Nephron progenitor cell (in vitro differentiated cells): ENCODE results near the gene PRPSAP2.

ENCODE experiments used
- DNase-seq: peaks from one replicate; pipeline ENCODE4 v3.0.0; 2021
- H3K27ac Mint-ChIP-seq: 2 replicates; pipeline ENCODE4 v1.8.0; 2021; ENCODE audit warnings: mild to moderate bottlenecking, moderate library complexity, mixed read lengths
- H3K27me3 Mint-ChIP-seq: 2 replicates; pipeline ENCODE4 v1.8.0; 2021; ENCODE audit warnings: mild to moderate bottlenecking, low read depth, mixed read lengths; ENCODE audit not compliant: poor library complexity
- H3K36me3 Mint-ChIP-seq: 2 replicates; pipeline ENCODE4 v1.8.0; 2021; ENCODE audit warnings: low read depth, mixed read lengths
- H3K4me1 Mint-ChIP-seq: 2 replicates; pipeline ENCODE4 v1.8.0; 2021; ENCODE audit warnings: mixed read lengths
- H3K4me3 Mint-ChIP-seq: 2 replicates; pipeline ENCODE4 v1.8.0; 2021; ENCODE audit warnings: mild to moderate bottlenecking, moderate library complexity, mixed read lengths
- H3K9me3 Mint-ChIP-seq: 2 replicates; pipeline ENCODE4 v1.8.0; 2021; ENCODE audit warnings: mild to moderate bottlenecking, moderate library complexity, mixed read lengths
- TF ChIP-seq, protein P1 (sequence below): fragments of 200-600 bp; sonication (generic); IDR thresholded peaks from 2 replicates; pipeline ENCODE4 v1.5.0; 2021; ENCODE audit warnings: antibody characterized with exemption

Gene PRPSAP2

DNA sequence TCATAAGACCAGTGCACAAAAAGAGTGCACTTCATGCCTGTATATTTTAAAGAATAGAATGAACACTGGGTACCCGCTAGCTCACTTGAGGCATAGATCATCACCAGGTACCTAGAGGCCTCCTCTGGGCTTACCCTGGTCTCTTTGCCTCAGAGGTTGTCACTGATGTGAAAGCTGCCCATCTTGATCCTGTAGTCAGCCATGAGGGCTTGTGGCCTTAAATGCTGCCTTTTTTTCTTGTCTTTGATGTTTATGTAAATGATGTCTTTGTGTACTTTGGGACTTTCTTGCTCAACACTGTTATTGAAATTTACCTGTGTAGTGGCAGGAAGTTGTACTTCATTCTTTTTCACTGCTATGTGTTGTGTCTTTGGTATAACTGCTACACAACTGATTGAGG, 67.3 kb downstream of the PRPSAP2 start:
- TF ChIP-seq, protein P1, sequence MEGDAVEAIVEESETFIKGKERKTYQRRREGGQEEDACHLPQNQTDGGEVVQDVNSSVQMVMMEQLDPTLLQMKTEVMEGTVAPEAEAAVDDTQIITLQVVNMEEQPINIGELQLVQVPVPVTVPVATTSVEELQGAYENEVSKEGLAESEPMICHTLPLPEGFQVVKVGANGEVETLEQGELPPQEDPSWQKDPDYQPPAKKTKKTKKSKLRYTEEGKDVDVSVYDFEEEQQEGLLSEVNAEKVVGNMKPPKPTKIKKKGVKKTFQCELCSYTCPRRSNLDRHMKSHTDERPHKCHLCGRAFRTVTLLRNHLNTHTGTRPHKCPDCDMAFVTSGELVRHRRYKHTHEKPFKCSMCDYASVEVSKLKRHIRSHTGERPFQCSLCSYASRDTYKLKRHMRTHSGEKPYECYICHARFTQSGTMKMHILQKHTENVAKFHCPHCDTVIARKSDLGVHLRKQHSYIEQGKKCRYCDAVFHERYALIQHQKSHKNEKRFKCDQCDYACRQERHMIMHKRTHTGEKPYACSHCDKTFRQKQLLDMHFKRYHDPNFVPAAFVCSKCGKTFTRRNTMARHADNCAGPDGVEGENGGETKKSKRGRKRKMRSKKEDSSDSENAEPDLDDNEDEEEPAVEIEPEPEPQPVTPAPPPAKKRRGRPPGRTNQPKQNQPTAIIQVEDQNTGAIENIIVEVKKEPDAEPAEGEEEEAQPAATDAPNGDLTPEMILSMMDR, result no peak
- H3K27me3 Mint-ChIP-seq, result no peaks in the 10 kb centered on the region
- peaks cover 10% of the 10 kb centered on the region for H3K4me1 Mint-ChIP-seq
- no peak overlapping the region for H3K4me3 Mint-ChIP-seq
- H3K27ac Mint-ChIP-seq, result peak overlapping the region; percentile 23
- H3K36me3 Mint-ChIP-seq, result peaks cover 38% of the 10 kb centered on the region
- no peaks in the 10 kb centered on the region for H3K9me3 Mint-ChIP-seq
- no peak for DNase-seq

DNA sequence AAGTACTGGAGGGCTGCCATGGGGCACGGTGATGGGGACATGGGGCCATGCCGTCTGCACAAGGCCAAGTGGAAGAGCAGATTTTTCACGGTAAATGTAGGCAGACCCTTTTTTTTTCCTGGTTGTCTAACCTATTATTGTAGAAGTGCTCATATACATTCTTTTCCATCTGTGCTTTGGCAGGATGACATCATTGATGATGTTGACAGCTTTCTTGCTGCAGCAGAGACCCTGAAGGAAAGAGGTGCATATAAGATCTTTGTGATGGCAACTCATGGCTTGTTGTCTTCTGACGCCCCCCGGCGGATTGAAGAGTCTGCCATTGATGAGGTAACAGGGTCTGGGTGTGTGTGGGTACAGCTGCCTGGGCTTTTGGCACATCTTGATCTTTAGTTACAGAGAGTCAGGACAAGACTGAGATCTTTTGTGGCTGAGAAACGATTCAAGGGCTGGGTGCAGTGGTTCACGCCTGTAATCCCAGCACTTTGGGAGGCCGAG, 70.7 kb downstream of the PRPSAP2 start:
- TF ChIP-seq, protein P1, result no peak
- Mint-ChIP-seq H3K9me3 (no peaks in the 10 kb centered on the region), H3K27me3 (no peaks in the 10 kb centered on the region), H3K27ac (peak overlapping the region; percentile 57), H3K4me1 (peaks cover 4% of the 10 kb centered on the region), H3K4me3 (no peak overlapping the region), H3K36me3 (peaks cover 47% of the 10 kb centered on the region)
- no peak for DNase-seq

DNA sequence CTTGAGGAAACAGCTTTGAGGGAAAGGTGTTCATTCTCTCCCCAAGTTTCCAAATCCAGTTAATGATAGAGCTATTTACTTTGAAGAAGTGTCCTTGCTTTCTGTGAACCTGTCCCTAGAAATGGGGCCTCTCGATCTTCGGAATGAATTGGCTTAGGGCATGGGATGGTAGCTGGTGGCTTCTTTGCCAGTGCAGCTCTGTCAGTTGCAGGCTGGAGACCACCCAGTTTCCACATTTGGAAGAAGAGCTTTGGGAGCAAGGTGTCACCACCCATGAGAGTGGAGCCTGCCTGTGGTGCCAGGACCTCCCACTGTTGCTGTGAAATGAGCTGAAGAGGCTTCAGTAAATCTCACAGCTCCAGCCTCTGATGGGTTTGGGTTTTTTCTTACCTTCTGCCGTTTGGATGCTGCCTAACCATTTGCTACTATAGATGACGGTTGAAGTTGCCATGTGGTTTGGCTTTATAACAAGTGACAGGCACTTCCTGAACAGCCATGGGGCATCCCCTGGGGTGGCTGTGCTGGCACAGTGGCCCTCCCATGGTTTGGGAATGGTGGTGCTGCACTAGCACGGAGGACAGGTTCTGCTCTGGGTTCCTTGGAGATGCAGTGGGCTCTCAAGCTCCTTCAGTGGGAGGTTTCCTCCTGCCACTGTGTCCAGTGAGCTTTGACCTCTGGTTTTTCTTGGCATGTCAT, 74.6 kb downstream of the PRPSAP2 start:
- Mint-ChIP-seq H3K9me3 (no peaks in the 10 kb centered on the region), H3K4me1 (peaks cover 4% of the 10 kb centered on the region), H3K4me3 (no peak overlapping the region), H3K27ac (peak overlapping the region; percentile 61), H3K27me3 (peaks cover 7% of the 10 kb centered on the region), H3K36me3 (peaks cover 34% of the 10 kb centered on the region)
- TF ChIP-seq, protein P1, result no peak
- no peak for DNase-seq

DNA sequence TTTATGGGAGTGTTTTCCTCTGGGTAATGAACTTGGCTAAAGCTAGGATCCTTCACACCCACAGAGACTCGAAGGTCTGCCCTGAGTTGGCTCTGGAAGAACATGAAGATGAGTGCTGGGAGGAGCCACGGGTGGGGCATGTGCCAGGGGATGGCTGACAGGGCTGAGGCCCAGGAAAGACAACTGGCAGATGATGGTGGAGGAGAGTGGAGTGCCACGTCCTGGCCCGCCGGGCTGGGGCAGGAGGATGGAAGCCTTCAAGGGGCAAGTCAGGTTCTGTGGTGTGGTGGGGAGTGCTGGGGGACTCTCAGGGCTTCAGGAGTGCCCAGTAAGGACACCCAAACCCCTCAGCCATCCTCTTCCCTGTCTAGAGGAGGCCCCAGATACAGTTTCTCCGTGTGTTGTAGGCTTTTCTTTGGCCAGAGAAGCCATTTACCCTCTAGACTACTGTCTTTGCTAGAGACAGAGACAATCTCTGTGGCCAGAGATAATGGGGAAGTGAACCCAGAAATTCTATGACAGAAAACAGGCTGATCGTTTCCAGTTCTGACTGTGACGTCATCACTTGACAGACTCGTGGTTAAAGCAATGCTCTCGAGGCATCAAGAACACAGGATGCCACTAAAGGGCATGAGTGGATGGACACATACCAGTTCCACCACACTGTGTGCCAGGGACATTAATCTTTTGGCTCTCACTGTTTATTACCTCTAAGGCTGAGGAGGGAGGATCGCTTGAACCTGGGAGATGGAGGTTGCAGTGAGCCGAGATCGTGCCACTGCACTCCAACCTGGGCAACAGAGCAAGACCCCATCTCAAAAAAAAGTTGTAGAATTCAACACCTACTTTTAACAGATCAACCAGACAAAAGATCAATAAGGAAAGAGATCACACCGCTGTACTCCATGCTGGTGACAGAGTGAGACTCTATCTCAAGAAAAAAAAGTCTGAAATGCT, 75.4 kb downstream of the PRPSAP2 start:
- Mint-ChIP-seq H3K27ac (peak overlapping the region; percentile 61), H3K4me3 (no peak overlapping the region), H3K9me3 (no peaks in the 10 kb centered on the region), H3K36me3 (peaks cover 31% of the 10 kb centered on the region), H3K4me1 (peaks cover 4% of the 10 kb centered on the region), H3K27me3 (peaks cover 7% of the 10 kb centered on the region)
- DNase-seq, result no peak
- TF ChIP-seq, protein P1, result no peak

DNA sequence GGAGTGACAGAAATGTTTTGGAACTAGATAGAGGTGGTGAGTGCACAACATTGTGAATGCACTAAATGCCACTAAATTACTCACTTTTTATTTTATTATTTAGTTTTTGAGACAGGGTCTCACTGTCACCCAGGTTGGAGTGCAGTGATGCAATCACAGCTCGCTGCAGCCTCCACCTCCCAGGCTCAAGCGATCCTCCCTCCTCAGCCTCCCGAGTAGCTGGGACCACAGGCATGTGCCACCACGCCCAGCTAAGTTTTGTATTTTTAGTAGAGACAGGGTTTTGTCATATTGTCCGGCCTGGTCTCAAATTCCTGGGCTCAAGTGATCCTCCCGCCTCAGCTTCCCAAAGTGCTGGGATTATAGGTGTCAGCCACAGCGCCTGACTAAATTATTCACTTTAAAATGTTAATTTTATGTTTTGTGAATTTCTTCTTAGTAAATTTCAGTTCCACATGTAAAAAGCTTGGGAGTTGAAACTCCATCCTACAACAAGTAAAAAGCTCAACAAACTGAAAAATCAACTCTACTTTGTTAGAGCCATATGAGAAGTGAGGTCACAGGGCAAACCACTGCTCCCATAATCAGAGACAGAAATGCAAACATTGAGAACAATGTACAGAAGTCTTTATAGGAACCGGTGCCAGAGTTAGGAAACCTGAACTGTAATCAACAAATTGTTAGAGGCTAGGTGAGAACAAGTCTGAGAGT, 80.2 kb downstream of the PRPSAP2 start:
- Mint-ChIP-seq H3K4me3 (no peak overlapping the region), H3K36me3 (no peaks in the 10 kb centered on the region), H3K27me3 (peaks cover 12% of the 10 kb centered on the region), H3K27ac (no peak overlapping the region), H3K9me3 (peaks cover 5% of the 10 kb centered on the region), H3K4me1 (peaks cover 5% of the 10 kb centered on the region)
- TF ChIP-seq, protein P1, result no peak
- DNase-seq, result no peak
